Activated CD4-positive, CD25-positive, alpha-beta regulatory T cell (primary cell): ENCODE measurements around the gene PHACTR4.
"Not testable (repeated sequence)": the region's sequence is repeated elsewhere in the genome, so short reads cannot be mapped to it uniquely, and the experiment has no call there.

Experiments used
- DNase-seq, 4 experiments: peaks; one replicate each; lab custom pipeline; 2025; lab: John Stamatoyannopoulos, UW

Gene PHACTR4

GRCh38 chr1:28525002-28525642 lies 155.6 kb downstream of the PHACTR4 start:
- not testable (repeated sequence) for DNase-seq

- no peak for DNase-seq
These were observed 157.3 kb downstream of the PHACTR4 start for GRCh38 chr1:28526886-28527285.

- no peak for DNase-seq
These were observed 160.9 kb downstream of the PHACTR4 start for GRCh38 chr1:28530456-28530855.

GRCh38 chr1:28534671-28535070 lies 165.1 kb downstream of the PHACTR4 start:
- DNase-seq: no peak

- no peak for DNase-seq
These were observed 165.6 kb downstream of the PHACTR4 start for GRCh38 chr1:28535180-28535579.

GRCh38 chr1:28537457-28538199 lies 168.1 kb downstream of the PHACTR4 start:
- no peak for DNase-seq

- no peak for DNase-seq
These were observed 168.7 kb downstream of the PHACTR4 start for GRCh38 chr1:28538286-28538685.

GRCh38 chr1:28540651-28541050 lies 171.1 kb downstream of the PHACTR4 start:
- DNase-seq: no peak

GRCh38 chr1:28541414-28542015 lies 172.0 kb downstream of the PHACTR4 start:
- DNase-seq: not testable (repeated sequence)

GRCh38 chr1:28545246-28545628 lies 175.7 kb downstream of the PHACTR4 start:
- no peak for DNase-seq

- DNase-seq: no peak
These were observed 178.8 kb downstream of the PHACTR4 start for GRCh38 chr1:28548318-28548717.
